ENCODE results near the gene ZNF174. TPM values are rescaled to one million over a fixed set of nuclear protein-coding genes. Genes with fewer than 3 reads are reported as not detected.

Gene ZNF174
- total RNA-seq (2014; rRNA removed) = 10.7 and 13.4 TPM in 2 replicates
- 6.5 TPM for polyA plus RNA-seq (2012)

DNA sequence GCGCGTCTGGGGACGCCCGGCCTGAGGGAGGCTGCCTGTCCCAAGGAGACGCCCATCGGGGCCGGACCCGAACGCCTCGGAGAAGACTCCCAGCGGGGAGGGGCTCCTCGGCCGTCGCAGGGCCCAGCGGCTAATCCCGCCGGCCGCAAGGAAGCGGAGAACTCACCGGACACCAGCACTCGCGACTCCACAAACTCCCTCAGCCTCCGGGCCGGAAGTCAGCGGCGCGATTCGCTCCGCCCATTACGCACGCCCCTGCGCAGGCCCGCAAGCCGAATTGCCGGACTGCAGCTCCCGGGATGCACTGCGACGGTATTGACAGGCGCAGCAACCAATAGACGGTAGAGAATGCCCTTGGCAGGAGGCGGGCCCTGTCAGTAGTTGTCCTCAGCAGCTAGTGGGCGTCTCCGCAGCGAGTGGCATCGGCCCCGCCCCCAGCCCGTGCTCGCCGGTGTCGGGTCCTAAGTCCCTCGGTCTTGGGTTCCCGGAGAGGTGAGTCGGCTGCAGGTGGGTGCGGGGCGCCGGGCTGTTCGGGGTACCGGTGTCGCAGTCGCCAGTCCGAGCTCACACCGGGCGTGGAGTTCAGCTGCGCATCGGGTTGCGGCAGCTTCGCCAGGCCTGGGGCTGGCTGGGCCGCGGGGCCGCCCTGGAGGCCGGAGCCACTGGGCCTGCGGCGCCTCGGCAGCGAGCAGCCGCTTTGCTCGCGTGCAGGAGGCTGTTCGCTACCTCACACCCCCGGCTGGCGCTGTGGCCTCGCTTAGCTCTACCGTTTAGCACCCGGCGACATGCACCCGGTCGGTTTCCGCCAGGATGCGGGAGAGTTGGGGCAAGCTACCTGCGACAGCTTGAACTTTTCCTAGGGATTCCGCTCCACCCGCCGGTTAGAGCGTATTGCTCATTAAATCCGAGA lies at the start of gene ZNF174, which contains the start of gene ZSCAN32:
Gene ZNF174, plus strand, starts transcription at position 437 of the 910 bp plus-strand sequence. CDS start 790 bp downstream, outside the sequence.
Gene ZSCAN32, minus strand, starts transcription at position 226 of the 910 bp plus-strand sequence. CDS start 3,447 bp downstream, outside the sequence.
- DNase-seq (ENCODE audit: low read depth) = peak; percentile 99

GRCh38 chr16:3355589-3355988 lies 45.4 kb upstream of the ZNF174 start, which contains the start of gene OR2C1:
TSS of gene OR2C1 (plus strand) at chr16:3355889. CDS start at chr16:3355941, 52 bp downstream.
- no peak for DNase-seq (ENCODE audit: low read depth)

DNA sequence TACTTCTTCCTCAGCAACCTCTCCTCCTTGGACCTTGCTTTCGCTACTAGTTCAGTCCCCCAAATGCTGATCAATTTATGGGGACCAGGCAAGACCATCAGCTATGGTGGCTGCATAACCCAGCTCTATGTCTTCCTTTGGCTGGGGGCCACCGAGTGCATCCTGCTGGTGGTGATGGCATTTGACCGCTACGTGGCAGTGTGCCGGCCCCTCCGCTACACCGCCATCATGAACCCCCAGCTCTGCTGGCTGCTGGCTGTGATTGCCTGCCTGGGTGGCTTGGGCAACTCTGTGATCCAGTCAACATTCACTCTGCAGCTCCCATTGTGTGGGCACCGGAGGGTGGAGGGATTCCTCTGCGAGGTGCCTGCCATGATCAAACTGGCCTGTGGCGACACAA lies 44.9 kb upstream of the ZNF174 start:
- no peak for DNase-seq (ENCODE audit: low read depth)

DNA sequence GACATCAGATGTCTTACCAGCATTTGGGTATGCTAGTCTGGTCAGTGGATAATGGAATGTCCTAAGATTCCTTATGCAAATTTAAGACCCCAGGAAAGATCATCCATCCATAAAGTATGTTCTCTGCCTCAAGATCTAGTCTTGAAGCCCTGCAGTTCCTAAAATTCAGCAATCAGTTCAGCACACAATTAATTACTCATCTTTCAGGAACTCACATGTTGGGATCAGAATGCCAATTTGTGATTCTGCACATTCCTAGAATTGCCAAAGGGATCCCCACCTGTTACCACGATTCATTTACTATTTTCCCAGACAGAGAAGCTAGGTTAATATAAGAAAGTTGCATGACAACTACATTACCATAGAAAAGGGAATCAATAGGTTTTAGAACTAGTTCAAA lies 42.1 kb upstream of the ZNF174 start:
- peak; percentile 85 for DNase-seq (ENCODE audit: low read depth)

GRCh38 chr16:3362931-3363330 lies 38.1 kb upstream of the ZNF174 start:
- DNase-seq (ENCODE audit: low read depth) = peak; percentile 13

DNA sequence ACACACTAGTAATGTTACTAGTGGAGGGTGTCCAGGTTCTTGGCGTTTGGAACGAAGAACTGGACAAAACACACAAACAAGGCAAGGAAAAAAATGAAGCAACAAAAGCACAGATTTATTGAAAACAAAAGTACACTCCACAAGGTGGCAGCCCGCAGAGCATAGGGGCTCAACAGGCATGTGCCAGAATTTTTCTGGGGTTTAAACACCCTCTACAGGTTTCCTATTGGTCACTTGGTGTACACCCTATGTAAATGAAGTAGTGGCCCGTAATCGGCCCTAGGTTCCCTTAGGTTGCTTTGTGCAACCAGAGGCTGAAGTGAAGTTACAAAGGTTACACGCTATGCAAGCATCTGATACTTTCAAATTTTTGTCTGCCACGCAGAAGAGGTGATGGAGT lies 37.2 kb upstream of the ZNF174 start:
- no peak for DNase-seq (ENCODE audit: low read depth)

- DNase-seq (ENCODE audit: low read depth) = peak; percentile 89
Observed at GRCh38 chr16:3364774-3365427, 36.1 kb upstream of the ZNF174 start.

DNA sequence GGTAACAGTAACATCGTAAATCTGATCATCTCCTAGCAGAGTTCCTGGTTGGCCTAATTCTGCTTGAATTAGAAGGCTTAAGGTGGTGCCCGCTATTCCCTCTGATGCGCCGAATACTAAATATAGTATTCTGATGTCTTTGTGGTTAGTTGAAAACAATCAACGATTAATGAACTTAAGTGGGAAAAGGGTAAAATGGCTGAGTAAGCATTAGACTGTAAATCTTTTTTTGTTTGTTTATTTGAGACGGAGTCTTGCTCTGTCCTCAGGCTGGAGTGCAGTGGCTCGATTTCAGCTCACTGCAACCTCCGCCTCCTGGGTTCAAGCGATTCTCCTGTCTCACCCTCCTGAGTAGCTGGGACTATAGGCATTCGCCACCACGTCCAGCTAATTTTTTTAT lies 31.9 kb upstream of the ZNF174 start:
- no peak for DNase-seq (ENCODE audit: low read depth)

GRCh38 chr16:3375680-3376079 lies 25.3 kb upstream of the ZNF174 start:
- no peak for DNase-seq (ENCODE audit: low read depth)

- DNase-seq (ENCODE audit: low read depth) = no peak
Observed at GRCh38 chr16:3377917-3378316, 23.1 kb upstream of the ZNF174 start.

DNA sequence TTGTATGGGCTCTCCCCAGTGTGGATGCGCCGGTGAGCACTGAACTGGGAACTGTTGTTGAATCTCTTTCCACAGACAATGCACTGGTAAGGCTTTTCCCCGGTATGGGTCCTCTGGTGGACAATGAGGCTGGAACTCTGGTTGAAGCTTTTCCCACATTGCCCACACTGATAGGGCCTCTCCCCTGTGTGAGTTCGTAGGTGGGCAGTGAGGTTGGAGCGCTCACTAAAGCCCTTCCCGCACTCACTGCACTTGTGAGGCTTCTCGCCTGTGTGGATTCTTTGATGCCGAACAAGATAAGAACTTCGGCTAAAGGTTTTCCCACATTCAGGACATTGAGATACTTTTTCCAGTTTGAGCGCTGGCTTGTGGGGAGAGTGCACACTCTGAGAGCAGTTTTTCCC lies 18.0 kb upstream of the ZNF174 start:
- DNase-seq (ENCODE audit: low read depth) = no peak

DNA sequence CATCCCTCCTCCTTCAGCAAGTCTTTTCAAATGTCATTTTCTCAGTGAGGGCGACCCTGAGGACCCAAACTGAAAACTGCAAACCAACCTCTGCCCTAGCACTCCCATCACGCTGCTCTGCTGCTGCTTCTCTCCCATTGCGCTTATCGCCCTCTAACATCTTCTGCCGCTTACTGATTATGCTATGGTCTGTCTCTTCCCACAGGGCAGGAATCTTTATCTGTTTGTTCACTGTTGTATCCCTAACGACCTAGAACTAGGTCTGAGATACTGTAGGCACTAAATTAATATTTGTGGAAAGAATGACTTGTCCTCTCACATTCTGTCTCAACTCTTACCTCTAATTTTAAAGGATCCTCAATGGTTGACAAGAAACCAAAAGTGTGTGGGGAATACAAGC lies 12.7 kb upstream of the ZNF174 start:
- DNase-seq (ENCODE audit: low read depth) = no peak

DNA sequence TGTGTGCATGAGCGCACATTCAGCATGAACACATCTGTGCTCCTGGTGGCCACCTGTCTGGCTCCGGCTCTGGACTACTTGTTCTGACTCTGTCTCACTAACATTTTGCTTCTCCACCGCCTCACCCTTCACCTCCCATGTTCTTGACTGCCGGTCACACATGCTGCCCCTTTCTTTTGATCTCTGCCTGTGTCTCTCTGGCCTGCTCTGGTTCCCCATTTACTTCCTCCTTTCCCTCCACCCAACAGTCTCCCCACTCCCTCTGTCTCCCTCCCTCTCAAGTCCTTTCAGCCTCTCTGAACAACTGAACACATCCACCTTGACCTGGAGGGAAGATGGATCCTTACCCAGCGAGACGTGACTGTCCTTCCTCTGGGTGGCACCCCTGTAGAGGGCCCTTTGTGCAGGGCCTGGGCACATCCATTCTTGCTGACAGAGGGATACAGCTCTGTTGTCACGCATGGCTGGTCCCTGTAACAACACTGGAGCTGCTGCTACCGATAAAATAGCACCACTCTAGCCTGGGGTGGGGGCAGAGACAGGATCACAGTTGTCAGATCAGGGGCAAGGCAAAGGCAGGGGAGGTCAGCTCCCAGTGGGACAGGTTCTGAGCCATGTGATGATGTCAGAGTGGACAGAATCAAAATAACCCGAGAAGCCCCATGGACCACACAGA lies 11.2 kb upstream of the ZNF174 start:
- no peak for DNase-seq (ENCODE audit: low read depth)

DNA sequence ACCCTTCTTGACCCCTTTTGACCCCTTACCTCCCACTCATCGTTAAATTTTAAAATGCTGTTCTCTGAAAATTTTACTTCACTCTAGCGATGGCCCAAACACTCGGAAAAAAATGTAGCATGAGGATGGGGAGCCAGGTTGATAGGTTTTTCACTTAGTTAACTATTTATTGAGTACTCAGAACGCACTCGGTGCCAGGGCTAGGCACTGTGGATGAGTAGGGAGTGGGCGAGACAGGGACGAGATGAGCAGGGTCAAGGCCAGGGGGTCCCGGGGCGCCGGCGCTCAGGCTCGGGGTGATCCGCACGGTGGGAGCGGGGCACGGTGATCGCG lies 603 bp upstream of the ZNF174 start:
- no peak for DNase-seq (ENCODE audit: low read depth)

DNA sequence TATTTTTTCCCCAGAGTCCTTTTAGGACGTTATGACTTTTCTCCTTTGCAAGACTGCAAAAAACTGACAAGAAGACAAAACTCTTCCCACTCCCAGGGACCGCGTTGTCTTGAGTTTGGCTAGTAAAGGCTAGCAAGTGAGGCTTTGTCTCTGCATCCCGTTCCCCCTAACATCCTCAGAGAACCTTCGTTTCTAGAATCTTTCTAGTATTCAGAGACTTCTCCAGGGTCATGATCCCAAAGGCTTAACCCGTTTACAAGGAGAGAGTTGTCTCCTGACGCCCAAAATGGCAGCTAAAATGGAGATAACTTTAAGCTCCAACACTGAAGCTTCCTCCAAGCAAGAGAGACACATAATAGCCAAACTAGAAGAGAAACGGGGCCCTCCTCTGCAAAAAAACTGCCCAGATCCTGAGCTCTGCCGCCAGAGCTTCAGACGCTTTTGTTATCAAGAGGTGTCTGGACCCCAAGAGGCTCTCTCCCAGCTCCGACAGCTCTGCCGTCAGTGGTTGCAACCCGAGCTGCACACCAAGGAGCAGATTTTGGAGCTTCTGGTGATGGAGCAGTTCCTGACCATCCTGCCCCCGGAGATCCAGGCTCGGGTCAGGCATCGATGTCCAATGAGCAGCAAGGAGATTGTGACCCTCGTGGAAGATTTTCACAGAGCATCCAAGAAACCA lies 843 bp downstream of the ZNF174 start:
- DNase-seq (ENCODE audit: low read depth) = peak; percentile 15

DNA sequence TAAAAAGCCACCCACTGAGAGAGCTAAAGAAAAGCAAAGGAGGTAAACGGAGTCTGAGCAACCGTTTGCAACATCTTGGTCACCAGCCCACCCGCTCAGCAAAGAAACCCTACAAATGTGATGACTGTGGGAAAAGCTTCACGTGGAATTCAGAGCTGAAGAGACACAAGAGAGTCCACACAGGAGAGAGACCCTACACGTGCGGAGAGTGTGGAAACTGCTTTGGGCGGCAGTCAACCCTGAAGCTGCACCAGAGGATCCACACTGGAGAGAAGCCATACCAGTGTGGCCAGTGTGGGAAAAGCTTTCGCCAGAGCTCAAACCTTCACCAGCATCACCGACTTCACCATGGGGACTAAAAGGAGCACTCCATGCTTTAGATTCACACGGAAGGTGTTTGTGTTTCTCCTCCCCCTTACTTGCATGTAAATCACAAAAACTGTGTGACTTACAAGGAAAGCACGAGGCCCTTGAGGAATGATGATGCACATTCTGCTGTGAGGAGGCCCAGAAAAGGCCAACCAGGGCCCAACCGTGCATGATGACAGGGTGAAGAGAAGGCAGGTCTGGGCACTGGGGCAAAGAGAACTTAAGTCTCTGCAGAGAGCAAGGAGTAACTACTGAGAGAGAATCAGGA lies 7.7 kb downstream of the ZNF174 start:
- DNase-seq (ENCODE audit: low read depth) = no peak

DNA sequence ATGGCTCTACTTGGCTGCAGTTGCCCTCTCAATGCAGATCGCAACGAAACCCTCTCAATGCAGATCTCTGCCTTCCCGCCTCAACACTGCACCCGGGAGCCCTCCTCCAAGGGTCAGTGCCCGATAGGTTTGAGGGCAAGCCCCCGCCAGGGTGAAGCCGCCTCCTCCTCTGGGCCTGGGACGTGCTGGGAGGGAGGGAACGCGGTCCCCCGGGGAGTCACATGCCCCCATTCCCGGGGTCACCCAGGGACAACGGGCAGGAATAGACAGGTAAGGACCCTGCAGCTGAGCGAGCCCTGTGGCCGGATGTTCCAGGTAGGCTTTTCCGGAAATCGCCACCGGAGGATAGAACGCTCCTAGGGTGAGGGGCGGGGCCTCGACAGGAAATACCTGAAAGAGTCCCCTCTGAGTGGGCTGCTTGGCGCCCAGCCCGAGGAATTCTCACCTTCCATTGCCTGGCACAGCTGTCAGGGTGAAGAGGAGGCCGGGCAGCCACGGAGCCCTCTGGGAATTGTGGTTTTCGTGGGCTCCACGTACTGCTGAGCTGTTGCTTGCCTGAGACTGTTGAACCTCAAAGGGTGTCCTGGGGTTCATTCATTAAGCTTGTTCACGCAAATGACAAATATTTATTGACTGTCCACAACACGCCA lies 12.8 kb downstream of the ZNF174 start:
- DNase-seq (ENCODE audit: low read depth) = peak; percentile 36

DNA sequence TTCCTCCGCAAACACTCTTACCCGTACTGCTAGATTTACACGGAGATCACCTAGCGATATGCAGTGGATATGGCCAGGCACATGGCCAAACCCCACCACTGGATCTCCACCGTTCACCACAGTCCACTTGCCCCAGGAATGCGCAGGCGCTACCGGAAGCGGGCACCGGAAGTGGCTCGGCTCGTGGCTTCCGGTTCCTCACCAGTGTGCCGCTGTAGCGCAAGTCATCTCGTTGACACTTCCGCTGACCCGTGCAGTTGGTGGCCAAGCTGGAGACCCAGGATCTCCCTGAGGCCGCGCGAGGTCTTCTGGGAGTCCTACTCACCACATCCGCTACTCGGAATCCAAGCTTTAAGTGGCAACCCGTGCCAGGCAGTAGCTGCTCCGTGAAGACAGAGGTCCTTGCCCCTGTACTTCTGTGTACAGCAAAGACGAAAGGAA lies 30.8 kb downstream of the ZNF174 start:
- no peak for DNase-seq (ENCODE audit: low read depth)

DNA sequence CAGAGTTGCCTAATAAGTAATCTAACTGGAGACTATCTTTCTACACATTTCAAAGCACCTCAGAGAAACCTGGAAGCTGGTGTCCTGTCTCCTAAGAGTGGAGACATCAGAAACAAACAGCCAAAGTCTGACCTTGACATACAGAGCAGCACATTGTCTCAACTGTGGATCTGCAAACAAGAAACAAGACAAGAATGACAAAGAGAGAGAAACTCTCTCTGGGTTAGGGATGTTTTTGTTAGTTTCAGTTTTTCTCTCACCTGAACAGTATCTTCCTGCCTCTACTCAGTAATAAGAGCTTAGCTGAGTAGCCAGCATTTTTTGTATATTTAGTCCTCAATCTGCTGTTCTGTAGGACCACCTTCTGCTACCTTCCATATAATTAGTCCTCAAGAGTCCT lies 33.4 kb downstream of the ZNF174 start:
- no peak for DNase-seq (ENCODE audit: low read depth)

- no peak for DNase-seq (ENCODE audit: low read depth)
Observed at GRCh38 chr16:3439637-3440036, 38.6 kb downstream of the ZNF174 start.

Measured in LHCN-M2 (cell line).